Natural killer cell (primary cell): ENCODE data around the gene CREB5. TPM values are rescaled to one million over a fixed set of nuclear protein-coding genes. Genes with fewer than 3 reads are reported as not detected.

Experiments used
- ATAC-seq, 3 donors: fragments of 150-1000 bp in 2 of 3; fragments of 200-7000 bp in 1 of 3; cut with Tn5 transposase; 1 replicate in 1 of 3; 2 replicates in 2 of 3; pipeline ENCODE4 v1.10.0; 2021; ENCODE audit warnings: mild to moderate bottlenecking in 2 of 3, moderate library complexity in 2 of 3
- DNase-seq, 2 donors: peaks; one replicate each; pipeline versions ENCODE4 v3.0.0 to v3.0.0-alpha.2; 2013 to 2021; ENCODE audit warnings: mixed read lengths in 1 of 2
- H3K27ac ChIP-seq: one replicate; pipeline ENCODE4 v1.5.1; 2013; ENCODE audit warnings: mild to moderate bottlenecking, low read length
- H3K27me3 ChIP-seq: one replicate; pipeline ENCODE4 v1.6.1; 2013; ENCODE audit warnings: low read length; ENCODE audit not compliant: control insufficient read depth, insufficient read depth
- H3K36me3 ChIP-seq: one replicate; pipeline ENCODE4 v1.6.1; 2013; ENCODE audit warnings: low read length; ENCODE audit not compliant: control insufficient read depth, insufficient read depth
- H3K4me1 ChIP-seq: one replicate; pipeline ENCODE4 v1.6.1; 2013; ENCODE audit warnings: low read length; ENCODE audit not compliant: control insufficient read depth, insufficient read depth
- H3K4me3 ChIP-seq: one replicate; pipeline ENCODE4 v1.5.1; 2013; ENCODE audit warnings: low read length
- H3K9me3 ChIP-seq: one replicate; pipeline ENCODE4 v1.6.1; 2013; ENCODE audit warnings: low read length; ENCODE audit not compliant: control insufficient read depth, insufficient read depth
- H3K27ac Mint-ChIP-seq, 2 donors: one replicate each; pipeline ENCODE4 v1.8.0; 2022; ENCODE audit warnings: mild to moderate bottlenecking in 2 of 2, mixed read lengths in 2 of 2, moderate library complexity in 1 of 2
- H3K27me3 Mint-ChIP-seq, 2 donors: one replicate each; pipeline ENCODE4 v1.8.0; 2022; ENCODE audit warnings: low read depth in 2 of 2, mixed read lengths in 2 of 2
- H3K36me3 Mint-ChIP-seq: one replicate; pipeline ENCODE4 v1.8.0; 2022; ENCODE audit warnings: mixed read lengths
- H3K4me1 Mint-ChIP-seq, 2 donors: one replicate each; pipeline ENCODE4 v1.8.0; 2022; ENCODE audit warnings: mixed read lengths in 2 of 2
- H3K4me3 Mint-ChIP-seq: one replicate; pipeline ENCODE4 v1.8.0; 2022; ENCODE audit warnings: mild to moderate bottlenecking, moderate library complexity, mixed read lengths
- H3K9me3 Mint-ChIP-seq, 2 donors: one replicate each; pipeline ENCODE4 v1.8.0; 2022; ENCODE audit warnings: mixed read lengths in 2 of 2
- WGBS: methylation state at CpG from one replicate; pipeline ENCODE4 v1.1.7; 2013; ENCODE audit warnings: missing lambda C conversion rate; ENCODE audit not compliant: insufficient coverage; 5-methylcytosine and 5-hydroxymethylcytosine counted together
- intact Hi-C: fragments of 100-400 bp; cut with micrococcal nuclease; formaldehyde crosslinking; loops from one replicate; pipeline ENCODE4 v1.14.2; 2022
- total RNA-seq, 4 donors: library from RNA; stranded (reverse); fragments of 120-200 nt in 1 of 4; gene quantifications; one replicate each; pipeline versions ENCODE4 v1.2.3 to v1.2.4, GENCODE V29; 2013 to 2022
- TF ChIP-seq, protein P1 (sequence below): fragments of 200-600 bp; IDR thresholded peaks from one replicate; pipeline ENCODE4 v1.8.0; 2022; ENCODE audit warnings: antibody characterized with exemption

CREB5 gene
- total RNA-seq, 3 donors from 2014 or later (not counting 1 experiment from before 2014, with no cell fraction given) = 0.52 to 7.0 (median 0.89) TPM

GRCh38 chr7:28599411-28599810, 187.1 kb downstream of the CREB5 start:
- Mint-ChIP-seq H3K27ac (no peak overlapping the region), H3K4me1 (no peaks in the 10 kb centered on the region), H3K36me3 (no peaks in the 10 kb centered on the region), H3K27me3 (peaks cover 6 to 16% of the 10 kb centered on the region in 2 donors), H3K9me3 (no peaks in the 10 kb centered on the region), H3K4me3 (no peak overlapping the region)
- H3K27ac ChIP-seq = no peak overlapping the region
- H3K27me3 ChIP-seq = no peaks in the 10 kb centered on the region
- DNase-seq (no peak), ATAC-seq (no peak)
- H3K9me3 ChIP-seq = no peaks in the 10 kb centered on the region
- WGBS = 90% methylated on average over 2 of the region's 5 CpGs
- no peaks in the 10 kb centered on the region for H3K36me3 ChIP-seq
- H3K4me3 ChIP-seq = no peak overlapping the region
- intact Hi-C loops = no loop called here
- no peaks in the 10 kb centered on the region for H3K4me1 ChIP-seq
- TF ChIP-seq, protein P1, sequence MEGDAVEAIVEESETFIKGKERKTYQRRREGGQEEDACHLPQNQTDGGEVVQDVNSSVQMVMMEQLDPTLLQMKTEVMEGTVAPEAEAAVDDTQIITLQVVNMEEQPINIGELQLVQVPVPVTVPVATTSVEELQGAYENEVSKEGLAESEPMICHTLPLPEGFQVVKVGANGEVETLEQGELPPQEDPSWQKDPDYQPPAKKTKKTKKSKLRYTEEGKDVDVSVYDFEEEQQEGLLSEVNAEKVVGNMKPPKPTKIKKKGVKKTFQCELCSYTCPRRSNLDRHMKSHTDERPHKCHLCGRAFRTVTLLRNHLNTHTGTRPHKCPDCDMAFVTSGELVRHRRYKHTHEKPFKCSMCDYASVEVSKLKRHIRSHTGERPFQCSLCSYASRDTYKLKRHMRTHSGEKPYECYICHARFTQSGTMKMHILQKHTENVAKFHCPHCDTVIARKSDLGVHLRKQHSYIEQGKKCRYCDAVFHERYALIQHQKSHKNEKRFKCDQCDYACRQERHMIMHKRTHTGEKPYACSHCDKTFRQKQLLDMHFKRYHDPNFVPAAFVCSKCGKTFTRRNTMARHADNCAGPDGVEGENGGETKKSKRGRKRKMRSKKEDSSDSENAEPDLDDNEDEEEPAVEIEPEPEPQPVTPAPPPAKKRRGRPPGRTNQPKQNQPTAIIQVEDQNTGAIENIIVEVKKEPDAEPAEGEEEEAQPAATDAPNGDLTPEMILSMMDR = no peak

GRCh38 chr7:28602282-28602681, 190.0 kb downstream of the CREB5 start:
- H3K4me1 ChIP-seq = no peaks in the 10 kb centered on the region
- H3K4me1 Mint-ChIP-seq = peaks cover 0 to 4% of the 10 kb centered on the region in 2 donors
- no peak overlapping the region for H3K27ac ChIP-seq
- H3K9me3 ChIP-seq = no peaks in the 10 kb centered on the region
- H3K27me3 Mint-ChIP-seq = peaks cover 5 to 16% of the 10 kb centered on the region in 2 donors
- no peak overlapping the region for H3K4me3 ChIP-seq
- no peak for DNase-seq
- H3K36me3 Mint-ChIP-seq = no peaks in the 10 kb centered on the region
- TF ChIP-seq, protein P1 = no peak
- H3K9me3 Mint-ChIP-seq = no peaks in the 10 kb centered on the region
- H3K4me3 Mint-ChIP-seq = no peak overlapping the region
- 94% methylated on average over 3 of the region's 3 CpGs for WGBS
- H3K27ac Mint-ChIP-seq = no peak overlapping the region
- H3K27me3 ChIP-seq = no peaks in the 10 kb centered on the region
- H3K36me3 ChIP-seq = no peaks in the 10 kb centered on the region
- no peak for ATAC-seq
- intact Hi-C loops = no loop called here

GRCh38 chr7:28605427-28606085, 193.2 kb downstream of the CREB5 start:
- no peaks in the 10 kb centered on the region for H3K9me3 ChIP-seq
- TF ChIP-seq, protein P1 = no peak
- intact Hi-C loops = no loop called here
- Mint-ChIP-seq H3K27ac (no peak overlapping the region), H3K36me3 (no peaks in the 10 kb centered on the region), H3K4me1 (peaks cover 0 to 4% of the 10 kb centered on the region in 2 donors), H3K4me3 (no peak overlapping the region), H3K27me3 (peaks cover 3 to 6% of the 10 kb centered on the region in 2 donors), H3K9me3 (no peaks in the 10 kb centered on the region)
- DNase-seq = no peak
- no peak overlapping the region for H3K27ac ChIP-seq
- H3K4me3 ChIP-seq = no peak overlapping the region
- no peak for ATAC-seq
- 28% methylated on average over 6 of the region's 7 CpGs for WGBS
- no peaks in the 10 kb centered on the region for H3K36me3 ChIP-seq
- H3K4me1 ChIP-seq = no peaks in the 10 kb centered on the region
- H3K27me3 ChIP-seq = no peaks in the 10 kb centered on the region

DNA sequence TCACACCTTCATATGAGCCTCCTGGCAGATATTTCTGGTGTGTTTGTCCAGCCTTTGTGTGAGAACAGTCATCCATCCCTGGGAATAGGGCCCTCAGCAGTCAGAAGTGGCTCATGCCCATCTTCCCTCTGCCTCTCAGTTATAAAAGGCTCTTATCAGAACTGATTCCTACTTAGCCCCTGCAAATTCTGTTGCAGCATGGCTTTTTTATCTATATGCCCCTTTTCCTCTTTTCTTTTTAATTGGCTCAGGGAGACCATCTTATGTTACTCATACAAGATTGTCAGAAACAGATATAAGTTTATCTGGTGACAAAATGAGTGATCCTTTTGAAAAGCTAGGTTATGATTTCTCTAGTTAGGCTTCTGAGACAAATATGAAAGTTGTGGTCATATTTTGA, 194.1 kb downstream of the CREB5 start:
- no peak for DNase-seq
- Mint-ChIP-seq H3K9me3 (no peaks in the 10 kb centered on the region), H3K4me1 (peaks cover 0 to 4% of the 10 kb centered on the region in 2 donors), H3K27me3 (peaks cover 1 to 5% of the 10 kb centered on the region in 2 donors), H3K36me3 (no peaks in the 10 kb centered on the region), H3K27ac (no peak overlapping the region), H3K4me3 (no peak overlapping the region)
- Histone ChIP-seq H3K9me3 (no peaks in the 10 kb centered on the region), H3K4me1 (no peaks in the 10 kb centered on the region), H3K27me3 (no peaks in the 10 kb centered on the region), H3K4me3 (no peak overlapping the region), H3K36me3 (no peaks in the 10 kb centered on the region), H3K27ac (no peak overlapping the region)
- TF ChIP-seq, protein P1 = no peak
- intact Hi-C loops = no loop called here
- no peak for ATAC-seq
